NAMALWA (cell line): Measurements from ENCODE around the gene AIG1.
A peak's percentile ranks its signal among the peaks of the same experiment; 100 is the strongest.

Experiments used
- DNase-seq: peaks from one replicate; pipeline ENCODE4 v3.0.0-alpha.2; 2015; ENCODE audit warnings: low spot score

AIG1 gene

DNA sequence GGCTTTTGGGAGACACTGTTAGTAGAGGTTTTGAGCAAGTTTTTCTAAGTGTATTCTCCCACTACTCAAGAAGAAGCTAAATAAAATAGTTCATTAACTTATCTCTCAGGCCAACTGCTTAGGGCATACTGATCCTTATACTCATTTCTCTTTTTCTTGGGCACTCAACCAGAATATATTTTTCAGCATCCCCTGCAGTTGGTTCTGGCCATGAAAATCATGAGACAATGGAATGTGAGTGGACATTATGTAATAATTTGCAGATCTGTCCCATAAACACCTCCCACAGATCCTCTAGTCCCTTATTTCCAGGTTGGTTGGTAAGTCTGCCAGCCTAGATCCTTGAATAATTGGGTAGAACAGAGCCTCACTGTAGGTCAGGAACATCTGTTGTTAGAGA, 136.7 kb downstream of the AIG1 start:
- DNase-seq = no peak

DNA sequence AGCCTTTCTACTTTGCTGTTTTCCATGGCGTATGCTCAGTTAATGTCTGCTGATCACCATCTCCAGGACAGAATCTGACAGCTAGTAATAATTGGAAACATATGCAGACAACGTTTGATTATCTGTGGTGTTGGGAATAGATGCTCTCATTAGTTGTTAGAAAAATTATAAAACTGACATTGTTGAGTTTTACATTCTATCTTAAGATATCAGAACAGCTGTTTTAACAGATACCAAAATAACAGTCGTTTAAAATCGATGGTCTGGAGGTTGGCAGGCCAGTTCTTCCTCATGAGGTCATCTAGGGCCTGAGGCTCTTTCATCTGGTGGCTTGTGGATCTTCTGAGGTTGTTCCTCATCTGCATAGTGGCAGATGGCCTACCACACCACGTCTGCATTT, 137.6 kb downstream of the AIG1 start:
- no peak for DNase-seq

DNA sequence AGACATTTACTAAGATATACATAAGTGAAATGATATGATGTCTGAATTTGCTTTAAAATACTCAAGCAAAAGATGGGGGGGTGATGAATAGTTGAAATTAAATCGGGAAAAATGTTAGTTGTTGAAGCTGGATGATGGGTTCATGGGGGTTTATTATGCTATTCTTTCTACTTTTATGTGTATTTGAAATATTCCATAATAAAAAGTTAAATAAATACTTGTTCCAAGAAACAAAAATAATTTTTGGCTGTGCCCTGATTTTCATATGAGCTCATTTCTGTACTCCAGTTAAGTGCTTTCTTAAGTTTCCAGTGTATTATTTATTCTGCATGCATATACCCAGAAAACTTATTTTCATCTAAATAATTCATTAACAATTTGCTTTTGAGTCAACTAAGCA, 138.6 kb downstream of the AIG1 start:
- DNase-seq = no peak

DNA sequence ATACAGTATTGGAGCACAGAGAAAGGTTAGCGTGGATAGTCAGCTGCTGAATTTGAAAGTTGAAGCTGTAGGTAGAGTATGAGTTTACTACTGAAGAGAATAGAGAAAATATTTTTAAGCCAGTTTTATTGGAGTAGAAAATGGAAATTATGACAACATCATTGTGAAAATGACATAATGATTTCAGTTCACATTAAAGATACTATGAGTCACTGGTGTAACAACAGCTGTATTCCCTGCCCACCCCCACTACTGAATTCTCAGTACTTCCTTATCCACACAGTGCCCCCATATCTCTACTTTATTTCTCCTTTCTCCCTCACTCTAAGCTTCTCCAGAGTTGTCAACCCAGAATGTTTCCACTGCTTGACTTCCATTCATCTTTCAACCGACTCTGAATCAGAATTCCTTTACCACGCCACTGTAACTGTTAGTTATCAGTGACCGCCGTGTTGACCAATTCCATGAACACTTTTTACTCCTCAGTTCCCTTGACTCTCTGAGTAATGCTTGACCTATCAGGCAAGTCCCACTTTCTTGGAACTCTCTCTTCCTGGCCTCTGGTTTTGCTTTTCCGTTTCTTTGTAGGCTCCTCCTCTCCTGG, 139.6 kb downstream of the AIG1 start:
- DNase-seq = no peak

DNA sequence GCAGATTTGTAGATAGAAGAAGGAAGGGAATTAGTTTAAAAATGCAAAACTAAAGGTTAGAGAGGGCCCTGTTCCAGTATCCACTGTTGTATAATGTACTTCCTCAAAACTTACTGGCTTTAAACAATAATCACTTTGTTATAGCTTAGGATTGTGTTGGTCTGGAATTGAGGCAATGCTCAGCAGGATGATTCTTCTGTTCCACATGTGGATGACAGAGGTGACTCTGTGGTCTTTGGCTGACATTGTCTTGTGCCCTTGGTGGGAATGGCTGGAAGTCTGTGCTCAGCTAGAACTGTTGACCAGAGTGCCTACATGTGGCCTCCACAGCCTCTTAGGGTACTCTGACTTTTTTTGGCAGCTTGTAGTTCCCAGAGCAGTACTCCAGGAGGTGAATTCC, 143.4 kb downstream of the AIG1 start:
- DNase-seq = no peak

DNA sequence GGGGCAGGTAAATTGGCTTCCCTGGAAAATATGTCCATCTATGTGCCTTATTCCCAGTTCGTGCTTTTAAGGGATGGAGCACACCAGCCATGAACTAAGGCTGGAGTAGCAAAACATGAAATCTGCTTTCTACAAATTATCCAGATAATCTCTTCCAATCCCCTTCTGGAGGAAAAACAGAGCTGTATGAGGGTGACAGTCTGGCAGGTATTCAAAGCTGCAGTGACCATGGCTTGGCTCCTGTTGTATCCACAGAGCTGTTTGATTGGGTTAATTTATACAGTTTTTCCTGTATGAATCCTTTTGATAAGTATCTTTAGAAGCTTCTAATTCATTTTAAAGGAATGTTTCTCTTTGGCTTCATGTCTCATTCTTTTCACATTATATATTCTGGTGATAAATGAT, 144.4 kb downstream of the AIG1 start:
- no peak for DNase-seq

DNA sequence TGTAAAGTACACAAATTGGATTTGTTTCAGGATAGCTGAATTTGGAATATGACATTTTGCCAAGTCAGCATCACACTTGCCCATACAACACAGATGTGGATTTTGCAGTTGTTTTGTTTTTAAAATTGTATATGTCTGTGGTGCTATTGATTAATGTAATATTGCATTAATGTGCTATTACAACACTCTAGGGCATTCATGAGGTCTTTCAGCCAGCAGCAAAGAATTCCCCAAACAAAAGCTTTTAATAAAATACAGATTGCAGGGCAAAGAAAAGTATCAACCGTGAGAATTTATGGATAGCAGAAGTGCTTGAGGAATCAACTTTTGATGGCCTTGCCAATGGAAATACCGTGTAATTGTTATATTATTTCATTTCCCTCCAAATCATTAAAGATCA, 144.9 kb downstream of the AIG1 start:
- DNase-seq = no peak

DNA sequence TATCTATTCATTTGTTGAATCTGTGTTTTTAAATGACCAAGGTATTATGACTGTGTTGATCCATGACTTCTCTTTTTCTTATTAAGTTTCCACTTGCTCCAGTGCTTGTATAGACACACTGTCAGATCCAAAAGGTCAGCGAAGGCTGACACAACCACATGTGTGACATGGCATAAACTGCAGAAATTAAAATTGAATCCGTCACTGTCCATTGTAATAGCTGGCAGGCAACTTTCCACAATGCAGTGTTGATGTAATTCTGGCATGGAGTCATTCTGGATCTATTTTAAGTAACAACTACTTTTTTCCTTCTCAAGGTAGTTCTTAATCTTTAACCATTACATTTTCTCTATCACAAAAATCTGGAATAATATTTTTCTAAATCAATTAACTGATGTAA, 145.3 kb downstream of the AIG1 start:
- DNase-seq = no peak

DNA sequence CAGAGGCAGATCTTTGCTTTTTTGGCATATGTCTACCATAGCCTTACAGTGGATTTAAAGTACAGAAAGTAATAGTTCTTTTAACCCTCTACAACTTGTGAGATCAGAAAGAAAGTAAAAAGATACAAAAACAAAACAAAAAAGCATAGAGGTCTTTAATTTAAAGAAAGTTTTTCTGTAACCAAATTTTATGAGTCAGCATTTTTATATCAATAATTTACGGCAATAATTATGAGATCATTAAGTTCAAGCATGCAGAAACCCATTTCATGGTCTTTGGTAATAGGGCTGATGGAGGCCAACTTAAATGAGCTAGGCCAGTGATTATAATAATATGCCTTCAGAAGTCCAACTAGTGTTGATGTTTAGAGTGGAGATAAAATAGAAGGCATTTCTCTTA, 145.9 kb downstream of the AIG1 start:
- DNase-seq = no peak

DNA sequence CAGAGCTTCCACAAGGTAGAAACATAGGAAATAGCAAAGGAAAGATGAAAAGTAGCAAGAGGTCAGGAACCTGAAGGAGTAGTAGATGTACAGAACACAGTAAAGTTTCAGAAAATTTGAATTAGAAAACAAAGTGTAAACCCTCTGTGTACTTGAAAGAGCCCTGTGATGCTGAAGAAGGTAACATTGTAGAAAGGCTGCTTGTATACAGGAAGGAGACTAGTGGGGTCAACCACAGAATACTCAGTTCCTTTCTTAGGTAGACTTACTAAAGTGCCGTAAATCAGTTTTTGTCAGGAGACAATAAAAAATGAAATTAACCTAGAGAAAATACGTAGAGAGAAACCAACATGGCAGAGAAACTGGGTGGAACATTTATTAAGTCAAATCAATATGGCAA, 149.7 kb downstream of the AIG1 start:
- no peak for DNase-seq

DNA sequence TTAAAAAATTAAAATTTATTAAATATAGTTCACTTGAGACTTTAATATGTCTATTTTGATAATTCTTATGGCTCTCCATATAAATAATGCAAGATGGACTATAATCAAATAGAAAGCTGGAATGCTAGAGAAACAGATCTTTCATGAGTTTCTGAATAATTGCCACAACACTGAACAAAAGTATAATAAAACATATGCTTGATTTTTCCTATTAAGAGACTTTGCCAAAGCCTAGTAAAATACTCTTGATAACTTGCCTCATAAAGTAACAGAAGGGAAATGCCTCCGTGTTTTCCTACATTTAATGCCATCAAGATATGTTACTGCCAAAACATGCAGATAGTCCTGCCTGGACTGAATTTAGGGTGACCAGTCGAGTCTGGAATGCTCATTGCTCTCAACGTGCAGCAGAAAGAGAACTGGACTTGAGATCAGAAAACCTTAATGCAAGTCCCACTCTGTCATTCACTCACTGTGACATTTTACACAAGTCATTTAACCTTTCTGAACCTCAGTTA, 153.2 kb downstream of the AIG1 start:
- no peak for DNase-seq

DNA sequence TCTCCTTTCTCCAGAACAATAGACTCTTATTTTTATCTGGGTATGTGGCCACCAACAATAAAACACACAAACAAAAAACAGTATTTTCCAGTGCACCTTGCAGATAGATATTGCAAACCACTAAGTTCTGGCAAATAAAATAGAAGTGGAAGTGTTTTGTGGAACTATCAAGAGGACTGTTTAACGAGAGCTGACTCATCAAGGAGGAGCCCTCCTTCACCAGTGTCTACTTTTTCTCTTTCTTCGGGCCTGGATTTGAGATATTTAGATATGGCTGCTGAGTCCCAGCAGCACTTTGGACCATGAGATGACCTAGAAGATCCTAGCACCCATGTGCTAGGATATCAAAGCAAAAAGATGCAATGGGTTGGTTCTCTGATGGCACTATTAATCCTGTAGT, 154.7 kb downstream of the AIG1 start:
- no peak for DNase-seq

DNA sequence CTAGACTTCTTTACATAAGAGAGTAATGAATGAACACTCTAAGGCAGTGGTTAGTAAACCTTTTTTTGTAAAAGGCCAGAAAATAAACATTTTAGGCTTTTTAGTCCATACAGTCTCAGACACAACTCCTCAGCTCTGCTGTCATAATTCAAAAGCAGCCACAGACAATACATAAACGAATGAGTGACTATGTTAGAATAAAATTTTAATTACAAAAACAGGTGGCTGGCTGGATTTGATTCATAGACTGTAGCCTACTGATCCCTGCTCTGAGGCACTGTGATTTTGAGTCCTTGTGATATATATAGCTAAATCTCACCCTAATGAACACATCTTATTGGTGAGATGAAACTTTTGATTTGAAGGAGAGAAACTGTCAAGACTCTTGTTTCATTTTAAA, 155.1 kb downstream of the AIG1 start:
- DNase-seq = no peak

DNA sequence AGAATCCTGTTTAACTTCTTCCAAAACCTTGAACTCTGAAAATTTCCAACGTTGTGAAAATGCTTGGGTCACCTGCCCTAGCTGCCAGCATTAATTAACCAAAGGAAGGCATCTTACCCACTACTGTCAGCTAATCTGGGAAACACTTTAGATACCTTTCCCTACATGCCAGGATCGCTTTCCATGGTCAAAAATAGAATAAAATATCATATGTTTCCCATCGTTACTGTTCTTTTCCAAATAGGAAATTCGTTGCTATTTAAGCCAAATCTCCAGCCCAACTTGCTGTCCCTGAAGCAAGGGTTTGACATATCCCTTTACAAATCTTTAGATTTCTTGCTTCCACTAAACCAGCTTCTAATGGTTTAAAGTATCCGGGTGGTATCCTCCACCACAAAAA, 157.5 kb downstream of the AIG1 start:
- DNase-seq = no peak

DNA sequence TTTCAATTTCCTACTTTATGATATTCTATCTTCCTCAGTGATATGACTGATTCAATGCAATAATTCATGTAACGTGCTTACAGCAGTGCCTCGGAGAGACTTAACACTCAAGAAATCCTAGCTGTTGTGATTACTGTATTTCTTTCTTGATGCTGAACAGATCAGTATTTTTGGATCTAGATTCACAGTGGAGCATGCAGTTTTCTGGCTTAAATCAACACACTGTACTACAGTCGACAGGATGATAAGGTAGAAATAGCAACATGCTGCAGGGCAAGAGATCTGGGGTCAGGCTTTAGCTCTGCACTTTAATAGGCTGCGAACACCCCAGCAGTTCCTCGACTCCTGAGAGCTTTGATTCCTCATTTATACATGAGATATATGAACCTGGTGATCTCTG, 161.0 kb downstream of the AIG1 start:
- DNase-seq = no peak

DNA sequence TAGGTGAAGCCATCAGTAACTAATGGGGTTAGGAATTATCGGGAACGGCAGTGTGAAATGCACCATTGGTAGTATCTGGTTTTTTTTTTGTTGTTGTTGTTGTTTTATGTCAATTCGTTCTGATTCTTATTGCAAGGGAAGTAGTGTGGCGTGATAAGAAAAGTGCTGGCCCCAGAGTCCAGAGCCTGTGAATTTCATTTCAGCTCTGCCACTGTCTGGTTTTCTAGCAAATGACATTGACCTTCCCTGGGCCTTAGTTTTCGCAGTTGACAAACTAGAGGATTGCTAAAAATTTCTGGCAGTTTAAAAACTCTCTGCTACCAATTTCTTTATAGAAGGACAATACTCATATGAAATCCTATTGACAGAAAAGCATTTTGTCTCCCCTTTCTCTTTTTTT, 161.6 kb downstream of the AIG1 start:
- no peak for DNase-seq

DNA sequence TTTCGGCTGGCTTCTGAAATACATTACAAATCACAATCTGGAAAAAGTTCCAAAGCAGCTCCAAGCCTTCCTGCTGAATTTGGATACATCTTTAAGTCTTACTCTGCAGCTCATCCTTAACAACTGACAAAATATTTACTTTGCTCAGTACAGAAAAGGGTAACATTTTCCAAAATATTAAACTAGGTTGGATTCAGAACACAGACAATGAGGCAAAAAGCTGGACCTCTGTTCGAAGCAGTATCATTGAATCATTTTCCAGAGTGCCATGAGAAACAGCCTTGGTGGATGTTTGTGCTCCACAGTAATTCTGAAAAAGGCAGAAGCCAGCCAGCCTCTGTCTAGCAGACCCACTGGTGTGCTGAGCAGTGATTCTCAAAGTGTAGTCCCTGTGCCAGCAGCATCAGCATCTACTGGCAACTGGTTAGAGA, 162.1 kb downstream of the AIG1 start:
- DNase-seq = no peak

DNA sequence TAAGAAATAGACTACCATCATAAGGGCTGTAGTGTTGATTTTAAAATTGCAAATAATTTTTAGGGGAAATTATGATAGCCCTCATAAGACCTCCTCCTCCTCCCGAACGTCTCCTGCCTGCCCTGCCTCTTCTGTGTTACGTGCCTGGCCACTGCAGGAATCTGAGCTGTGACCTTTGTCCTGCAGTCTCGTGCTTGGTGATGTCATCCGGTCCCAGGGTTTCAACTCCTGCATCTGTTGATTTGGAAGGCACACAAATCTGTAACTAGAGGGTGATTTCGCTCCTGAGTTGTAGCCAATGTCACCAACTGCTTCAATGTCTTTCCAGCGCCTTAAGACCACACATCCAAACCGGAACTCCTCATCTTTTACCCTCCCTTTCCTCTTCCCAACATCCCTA, 163.2 kb downstream of the AIG1 start:
- DNase-seq = no peak

DNA sequence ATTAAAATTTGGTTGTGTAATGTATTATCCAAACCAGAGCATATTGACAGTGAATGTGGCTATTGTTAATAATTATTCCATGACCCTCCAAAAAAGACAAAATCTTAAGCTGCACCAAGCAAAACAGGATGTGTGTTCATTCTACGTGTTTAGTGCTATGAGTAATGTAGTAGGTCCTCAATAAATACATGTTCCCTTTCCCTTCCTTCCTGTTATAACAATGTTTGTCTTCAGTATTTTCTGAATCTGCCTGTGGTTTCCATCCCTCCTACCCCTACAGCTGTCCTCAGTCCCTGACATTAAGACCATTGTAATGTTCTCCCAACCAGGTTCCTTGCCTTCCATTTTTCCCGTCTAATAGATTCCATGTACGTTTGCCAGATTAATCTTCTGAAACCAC, 163.8 kb downstream of the AIG1 start:
- DNase-seq = no peak

DNA sequence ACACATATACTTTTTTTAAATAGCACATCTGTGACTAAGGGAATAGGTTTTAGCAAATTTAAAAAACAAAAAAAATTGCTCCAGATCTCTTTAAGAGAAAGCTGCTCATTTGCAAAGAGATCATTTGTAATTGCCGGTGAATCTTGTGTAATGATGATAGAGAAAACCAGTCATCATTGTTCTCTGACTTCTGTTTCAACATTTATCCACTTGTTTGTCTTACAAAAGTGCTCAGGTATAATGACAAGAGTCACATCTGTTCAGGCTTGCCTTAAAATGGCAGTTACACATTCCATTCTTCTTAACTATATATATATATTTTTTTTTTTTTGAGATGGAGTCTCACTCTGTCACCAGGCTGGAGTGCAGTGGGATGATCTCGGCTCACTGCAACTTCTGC, 165.2 kb downstream of the AIG1 start:
- DNase-seq = no peak

DNA sequence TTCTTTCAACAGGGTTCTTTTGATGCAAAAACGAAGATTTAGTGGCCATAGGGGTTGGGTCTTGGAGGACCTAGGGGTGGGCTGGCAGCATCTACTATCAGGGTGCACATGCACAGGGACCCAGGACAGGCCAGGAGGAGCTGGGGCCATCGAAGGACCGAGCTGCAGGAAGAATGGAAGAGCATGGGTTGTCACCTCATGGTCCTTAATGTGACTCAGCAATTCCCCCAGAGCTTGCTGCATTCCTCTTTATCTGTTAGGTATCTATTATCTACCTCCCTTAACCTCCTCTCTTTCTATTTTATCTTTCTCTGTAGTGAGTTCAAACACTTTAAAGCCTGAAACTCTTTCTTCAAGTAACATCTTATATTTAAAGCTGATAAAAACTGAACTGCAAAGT, 167.0 kb downstream of the AIG1 start:
- no peak for DNase-seq

DNA sequence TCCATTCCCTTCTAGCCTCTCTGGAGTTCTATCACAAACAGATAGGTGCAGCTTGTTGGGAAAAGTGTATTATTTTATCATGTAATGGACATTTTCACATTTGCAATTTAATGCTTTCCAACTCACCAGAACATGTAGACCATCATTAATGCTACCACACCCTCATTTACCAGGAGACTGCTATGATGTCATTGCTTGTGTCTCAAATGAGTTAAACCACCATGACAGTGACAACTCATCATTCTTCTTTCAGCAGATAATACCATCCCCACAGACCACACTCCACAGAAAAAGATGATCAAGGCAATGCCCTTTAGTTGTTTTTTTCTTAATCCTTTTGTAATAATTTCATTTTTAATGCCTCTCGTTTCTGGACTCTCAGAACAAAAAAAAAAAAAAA, 168.7 kb downstream of the AIG1 start:
- DNase-seq = no peak

DNA sequence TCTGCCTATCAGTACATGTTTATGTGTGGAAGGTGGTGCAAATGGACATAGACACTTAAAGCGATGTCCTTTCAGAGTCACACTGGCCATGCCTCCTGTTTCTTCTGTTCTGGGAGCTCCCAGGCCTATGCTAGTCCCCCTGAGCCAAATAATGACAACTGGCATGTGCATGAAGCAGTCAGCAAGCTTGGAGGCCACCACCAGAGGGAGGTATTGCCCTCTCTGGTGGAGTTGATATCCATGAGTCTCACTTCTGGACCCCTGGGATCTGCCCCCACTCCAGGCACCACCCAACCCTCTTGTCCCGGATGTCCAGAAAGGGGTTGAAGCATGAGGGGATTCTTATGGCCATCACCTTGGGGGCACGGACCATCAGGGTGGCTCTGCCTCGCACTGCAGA, 172.2 kb downstream of the AIG1 start:
- peak; percentile 54 for DNase-seq

DNA sequence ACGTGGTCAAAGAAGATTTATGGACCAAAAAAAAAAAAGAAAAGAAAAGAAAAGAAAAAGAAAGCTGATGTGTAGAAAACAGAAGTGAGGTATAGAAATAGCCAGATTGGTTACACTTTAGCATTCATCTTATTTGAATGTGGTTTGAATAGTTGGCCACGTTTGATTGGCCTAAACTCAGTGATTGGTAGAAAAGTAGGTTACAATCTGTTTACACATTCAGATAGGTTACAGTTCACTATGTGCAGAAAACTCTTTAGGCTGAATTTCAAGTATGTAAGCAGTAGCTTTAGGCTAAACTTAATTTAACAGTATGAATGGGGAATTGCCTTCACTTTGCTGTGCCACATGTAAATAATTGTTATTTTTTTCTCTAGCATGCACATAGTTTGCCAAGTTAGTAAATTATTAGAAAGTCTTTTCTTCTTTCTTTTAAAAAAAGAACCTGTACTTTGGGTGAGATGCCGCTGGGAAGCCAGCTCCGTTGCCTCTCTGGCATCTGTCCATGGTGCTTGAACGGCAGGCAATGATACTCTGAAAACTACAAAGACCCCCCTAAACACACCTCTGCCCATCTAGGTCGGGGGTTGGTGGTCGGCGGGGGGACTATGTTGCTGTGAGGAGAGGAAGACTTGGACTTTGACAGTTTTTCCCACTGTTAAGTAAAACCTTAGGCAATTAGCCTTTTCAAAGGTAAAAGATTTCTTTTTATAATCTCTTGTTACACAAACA, 173.0 kb downstream of the AIG1 start:
- DNase-seq = no peak
